Measurements from ENCODE around the gene ADCY5.

Gene ADCY5

DNA sequence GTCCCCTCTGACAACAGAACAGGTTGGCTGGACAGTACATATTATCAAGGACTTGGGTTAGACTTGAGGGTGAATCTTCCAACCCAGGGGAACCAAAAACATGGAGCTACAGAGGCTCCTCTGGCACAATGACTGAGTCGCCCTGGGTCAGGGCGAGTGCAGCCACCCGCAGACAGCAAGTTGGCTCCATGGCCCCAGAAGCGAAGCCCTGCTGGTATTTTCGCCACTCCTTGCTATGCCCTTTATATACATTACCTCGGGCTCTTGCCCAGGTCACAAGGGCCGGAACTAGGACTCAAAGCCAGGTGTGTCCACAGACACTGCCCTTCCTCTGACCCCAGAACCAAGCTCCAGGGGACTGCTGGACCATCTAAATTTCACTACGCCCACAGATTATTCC is 64.6 kb downstream of the ADCY5 start:
- no peak for DNase-seq

GRCh38 chr3:123383091-123384053 is 65.5 kb downstream of the ADCY5 start:
- DNase-seq = no peak

- no peak for DNase-seq
Measured at GRCh38 chr3:123380261-123380660, 68.6 kb downstream of the ADCY5 start.

DNA sequence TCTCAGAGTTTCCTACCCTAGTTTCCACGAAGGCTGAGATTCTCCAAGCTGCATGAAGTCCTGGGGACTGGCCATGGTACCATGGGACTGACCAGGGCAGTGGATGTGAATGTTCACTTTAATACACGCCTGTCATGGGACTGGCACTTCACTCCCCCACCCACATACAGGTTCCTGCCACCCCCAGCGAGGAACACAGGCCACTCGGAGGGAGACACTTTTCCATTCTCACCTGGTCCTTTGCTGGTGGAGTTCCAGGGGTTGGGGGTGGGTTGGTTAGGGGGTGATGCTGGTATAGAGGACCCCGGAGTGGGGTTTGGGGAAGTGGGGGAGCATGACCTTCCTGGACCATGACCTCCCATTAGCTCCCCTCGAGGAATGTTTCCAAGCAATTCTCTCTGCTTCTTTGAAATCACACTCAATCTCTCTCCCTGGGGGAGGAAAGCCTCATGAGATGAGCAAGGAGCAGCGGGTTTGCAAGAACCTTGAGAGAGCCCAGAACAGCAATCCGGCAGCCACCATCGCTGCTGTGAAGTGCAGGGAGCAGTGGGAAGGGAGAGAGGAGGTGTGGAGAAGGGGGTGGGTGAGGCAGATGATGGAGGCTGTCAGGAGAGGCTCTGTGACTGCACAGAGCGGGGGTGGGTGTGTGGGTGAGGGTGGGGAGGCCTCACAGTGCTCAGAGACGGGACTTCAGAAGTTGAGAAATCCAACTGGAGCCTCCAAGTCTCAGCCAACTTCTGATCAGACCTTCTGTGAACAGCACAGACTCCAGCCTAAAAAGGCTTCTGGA is 69.7 kb downstream of the ADCY5 start:
- DNase-seq = no peak

- DNase-seq = no peak
Measured at GRCh38 chr3:123378409-123378915, 70.4 kb downstream of the ADCY5 start.

DNA sequence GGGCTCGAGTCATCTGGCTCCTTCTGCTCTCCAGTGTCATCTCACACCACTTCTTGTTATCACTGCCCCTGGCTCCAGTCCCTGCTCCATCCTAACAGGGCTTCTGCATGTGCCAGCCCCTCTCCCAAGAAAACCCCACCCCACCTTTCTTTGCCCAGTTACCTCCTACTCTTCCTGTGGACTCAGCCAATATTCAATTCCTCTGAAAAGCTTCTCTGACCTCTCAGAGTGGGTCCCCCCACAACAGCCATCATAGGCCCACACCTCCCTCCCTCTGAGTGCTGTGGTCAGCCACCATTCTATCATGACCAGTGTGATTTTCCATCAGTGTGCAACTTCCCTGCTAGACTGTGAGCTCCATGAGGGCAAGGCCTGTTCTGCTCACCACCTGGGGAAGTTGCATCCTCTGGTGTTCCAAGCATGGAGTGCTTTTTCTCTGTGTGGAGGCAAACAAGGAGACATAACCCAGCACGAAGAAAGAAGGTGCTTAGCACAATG is 71.6 kb downstream of the ADCY5 start:
- DNase-seq = no peak

GRCh38 chr3:123376451-123377242 is 72.2 kb downstream of the ADCY5 start:
- DNase-seq = no peak

GRCh38 chr3:123375014-123375940 is 73.6 kb downstream of the ADCY5 start:
- DNase-seq = no peak

DNA sequence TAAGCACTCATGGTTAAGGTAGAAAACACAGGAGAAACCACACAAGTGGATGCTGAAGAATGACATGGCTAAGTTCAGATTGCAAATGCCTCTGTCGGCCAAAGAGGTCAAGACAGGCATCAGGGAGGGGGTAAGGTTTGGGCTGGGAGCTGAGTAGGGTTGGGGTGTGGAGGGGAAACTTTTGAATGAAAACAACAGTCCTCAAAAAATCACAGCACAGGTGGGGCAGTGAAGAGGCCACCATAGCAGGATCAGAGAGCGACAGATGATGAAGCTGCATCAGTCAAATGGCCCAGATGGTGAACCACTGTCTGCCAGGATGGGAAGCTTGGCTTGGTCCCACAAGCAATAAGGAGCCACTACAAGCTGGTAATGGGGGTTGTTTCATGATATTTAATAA is 74.9 kb downstream of the ADCY5 start:
- no peak for DNase-seq

DNA sequence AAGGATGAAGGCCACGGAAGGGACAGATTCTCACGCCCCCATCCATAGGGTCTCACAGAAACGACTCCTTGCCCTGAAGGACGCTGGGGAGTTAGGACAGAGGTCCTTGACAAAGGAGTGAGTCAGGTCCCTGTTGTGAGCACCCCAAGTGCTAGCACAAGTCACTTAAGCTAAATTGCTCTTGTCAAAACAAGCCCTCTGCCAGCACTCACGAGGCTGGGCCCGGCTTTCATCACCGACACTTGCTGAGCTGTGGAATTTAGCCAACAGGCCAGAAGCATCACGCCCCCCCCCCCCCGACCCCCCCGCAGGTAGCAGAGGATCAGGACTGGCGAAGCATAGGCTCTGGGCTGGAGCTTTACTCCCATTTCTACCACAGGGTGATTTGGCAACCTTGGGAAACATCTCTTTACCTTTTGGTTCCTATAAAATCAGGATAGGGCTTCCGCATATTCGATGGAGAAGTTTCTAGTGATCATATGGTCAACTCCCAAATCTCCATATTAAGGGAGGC is 75.4 kb downstream of the ADCY5 start:
- no peak for DNase-seq

DNA sequence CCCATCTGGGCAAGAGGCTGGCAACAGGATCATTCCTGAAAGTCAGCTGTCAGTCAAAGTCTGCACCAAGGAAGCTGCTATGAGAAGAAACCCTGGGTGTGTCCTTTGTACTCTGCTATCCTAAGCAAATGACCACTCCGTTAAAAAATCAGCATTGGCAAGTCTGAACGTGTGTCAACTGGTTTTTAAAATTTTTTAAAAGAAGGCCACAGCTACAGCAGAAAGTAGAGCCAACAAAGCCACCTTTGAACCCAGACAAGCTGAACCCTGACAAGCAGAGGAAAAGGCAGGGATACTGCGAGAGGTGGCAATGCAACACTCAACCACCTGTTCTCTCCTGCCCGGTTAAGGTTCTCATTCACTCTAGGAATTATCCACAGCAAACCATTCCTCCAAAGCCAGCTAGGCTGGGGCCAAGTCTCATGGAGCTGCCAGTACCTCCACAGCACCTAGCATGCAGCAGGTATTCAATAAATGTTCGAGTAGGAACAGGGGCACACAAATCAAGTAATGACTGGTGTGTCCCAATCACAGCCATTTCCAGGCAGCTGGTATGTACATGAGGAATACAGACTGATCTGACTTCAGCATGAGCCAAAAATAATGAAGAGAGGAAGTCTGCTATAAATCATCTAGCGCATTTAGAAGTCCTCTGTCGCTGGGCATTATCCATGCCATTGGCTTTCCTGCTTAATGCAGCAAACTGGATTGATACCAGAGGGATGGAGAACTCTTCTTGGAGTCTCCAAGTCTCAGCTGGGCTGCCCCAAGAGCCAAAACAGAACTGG is 76.0 kb downstream of the ADCY5 start:
- DNase-seq = no peak

- DNase-seq = no peak
Measured at GRCh38 chr3:123371859-123372685, 76.8 kb downstream of the ADCY5 start.

DNA sequence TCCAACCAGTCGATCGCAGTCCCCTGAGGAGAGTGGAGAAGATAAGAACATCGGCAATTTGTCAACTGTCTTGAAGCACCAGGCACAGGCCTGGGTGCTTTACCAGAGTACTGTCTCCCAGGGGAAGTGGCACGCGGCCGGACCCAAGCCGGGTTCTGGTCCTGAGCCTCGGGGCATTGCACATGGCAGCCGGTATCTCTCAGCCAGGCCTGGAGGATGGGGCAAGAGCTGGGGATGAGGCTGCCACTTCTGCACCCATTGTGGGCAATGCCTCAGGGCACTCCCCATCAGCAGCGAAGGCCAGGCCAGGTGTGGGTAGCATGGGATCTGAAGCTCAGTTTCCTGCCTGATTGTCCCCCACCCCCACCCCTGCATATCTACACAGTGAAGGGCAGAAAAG is 77.5 kb downstream of the ADCY5 start:
- DNase-seq = no peak

DNA sequence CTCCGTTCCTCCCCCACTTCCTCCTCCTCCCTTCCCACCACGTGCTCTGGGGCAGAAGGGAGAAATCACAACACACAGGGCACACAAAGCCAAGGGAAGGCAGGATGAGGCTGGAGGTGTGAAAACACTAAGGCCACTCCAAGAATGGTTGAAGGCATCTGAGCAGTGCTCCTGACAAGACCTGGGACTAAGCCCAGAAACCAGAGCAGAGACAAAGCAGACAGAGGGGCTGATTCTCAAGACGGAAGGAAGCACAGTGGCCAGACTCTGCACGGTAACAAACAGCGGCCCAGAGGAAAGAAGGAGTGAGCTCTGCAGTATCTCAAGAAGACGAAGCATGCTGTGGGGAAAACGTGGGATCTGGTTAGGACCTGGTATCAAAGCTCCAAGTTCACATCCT is 78.1 kb downstream of the ADCY5 start:
- DNase-seq = no peak

- no peak for DNase-seq
Measured at GRCh38 chr3:123369085-123369484, 79.8 kb downstream of the ADCY5 start.

DNA sequence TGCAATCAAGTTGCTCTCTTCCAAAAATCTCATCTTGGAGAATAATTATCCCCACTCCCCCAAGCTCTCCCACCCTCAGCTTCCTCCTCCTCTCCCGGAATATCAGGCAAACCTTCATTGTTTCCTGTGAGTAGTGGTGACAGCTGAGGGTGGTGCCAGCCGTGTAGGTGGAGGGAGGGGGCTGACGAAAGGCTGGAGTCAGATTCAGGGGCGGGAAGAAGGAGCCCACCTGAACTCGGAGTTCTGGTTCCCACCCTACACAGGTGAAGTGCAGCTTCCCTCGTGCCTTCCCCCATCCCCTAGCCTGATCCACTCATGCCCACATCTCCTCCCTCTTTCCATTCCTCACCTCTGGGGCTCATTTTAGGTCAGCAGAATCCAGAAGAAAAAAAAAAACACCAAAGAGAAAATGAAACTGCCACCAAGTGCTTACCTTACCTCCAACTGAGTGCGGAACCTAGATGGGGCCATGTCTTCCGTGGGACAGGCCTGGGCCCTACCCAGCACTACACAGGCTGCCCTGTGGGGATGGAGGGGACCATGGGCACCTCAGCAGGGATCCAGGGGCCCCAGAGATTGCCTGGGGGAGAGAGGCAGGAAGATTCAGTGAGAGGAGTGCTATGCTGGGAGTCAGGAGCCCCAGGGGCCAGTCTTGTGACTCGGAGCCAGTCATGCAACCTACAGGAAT is 81.3 kb downstream of the ADCY5 start:
- no peak for DNase-seq

DNA sequence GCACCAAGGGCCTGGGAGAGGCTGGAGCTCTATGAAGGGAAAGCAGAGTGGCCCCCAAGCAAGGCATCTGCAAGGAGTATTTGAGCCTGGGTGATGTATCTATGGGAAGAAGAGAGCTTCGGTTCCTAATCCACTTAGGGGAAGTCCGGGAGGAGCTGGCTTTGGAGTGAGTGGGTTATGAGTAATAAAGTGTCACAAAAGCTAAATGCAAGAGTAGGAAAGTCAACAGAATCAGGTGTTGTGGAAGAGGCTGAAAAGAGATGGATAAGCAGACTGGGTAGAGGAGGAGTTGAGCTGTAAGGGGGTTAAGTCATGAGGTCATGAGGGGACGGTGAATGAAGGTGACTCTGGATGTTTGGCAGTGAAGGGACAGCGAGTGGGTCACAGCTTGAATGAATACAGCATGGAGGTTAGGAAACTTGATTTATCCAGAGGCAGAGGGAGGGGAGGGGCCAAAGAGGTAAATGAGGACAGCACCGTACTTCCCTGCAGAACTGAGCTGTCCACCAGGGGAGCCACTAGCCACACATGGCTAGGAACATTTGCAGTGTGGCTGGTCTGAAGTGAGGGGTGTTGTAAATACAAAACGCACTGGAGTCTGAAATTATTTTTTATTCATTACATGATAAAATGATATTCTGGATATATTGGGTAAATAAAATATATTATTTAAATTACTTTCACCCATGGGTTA is 83.3 kb downstream of the ADCY5 start:
- DNase-seq = no peak

GRCh38 chr3:123361071-123361470 is 87.8 kb downstream of the ADCY5 start:
- DNase-seq = no peak
